ENCODE measurements around the gene TLDC2.

The TLDC2 gene

DNA sequence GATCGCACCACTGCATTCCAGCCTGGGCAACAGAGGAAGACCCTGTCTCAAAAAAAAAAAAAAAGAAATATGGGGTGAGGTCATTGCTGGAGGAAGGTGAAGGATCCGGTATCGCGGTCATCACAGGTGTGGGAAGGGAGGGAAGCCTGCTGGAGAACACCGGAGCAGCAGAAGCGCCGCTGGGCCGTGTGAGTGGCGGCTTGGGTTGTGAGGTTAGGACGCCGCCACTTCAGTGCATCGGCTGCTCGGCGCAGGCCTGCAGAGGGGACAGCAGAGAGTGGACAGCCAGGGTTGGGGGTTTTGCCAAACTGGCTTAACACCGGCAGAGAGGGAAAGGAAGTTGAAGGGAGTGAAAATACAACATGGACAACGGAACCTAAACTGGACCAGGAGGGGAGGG, 5.4 kb downstream of the TLDC2 start:
- no peak overlapping the region for H3K4me2 ChIP-seq (ENCODE audit: low read length)
- no peak overlapping the region for H2AFZ ChIP-seq
- no peaks in the 10 kb centered on the region for H3K79me2 ChIP-seq
- H3K4me3 ChIP-seq (ENCODE audit: low read depth, low read length), result no peak overlapping the region
- no peak overlapping the region for H3K27ac ChIP-seq
- H3K9me3 ChIP-seq (ENCODE audit: control insufficient read depth, low read length), result no peaks in the 10 kb centered on the region
- no peaks in the 10 kb centered on the region for H3K36me3 ChIP-seq (ENCODE audit: control insufficient read depth, insufficient read depth, low read length)
- no peaks in the 10 kb centered on the region for H3K4me1 ChIP-seq
- H3K9ac ChIP-seq, result no peak overlapping the region
- H3K27me3 ChIP-seq (ENCODE audit: control insufficient read depth, insufficient read depth, low read length), result no peaks in the 10 kb centered on the region
- TF ChIP-seq CTCF (IDR thresholded peaks at IDR 0.05), result no peak

DNA sequence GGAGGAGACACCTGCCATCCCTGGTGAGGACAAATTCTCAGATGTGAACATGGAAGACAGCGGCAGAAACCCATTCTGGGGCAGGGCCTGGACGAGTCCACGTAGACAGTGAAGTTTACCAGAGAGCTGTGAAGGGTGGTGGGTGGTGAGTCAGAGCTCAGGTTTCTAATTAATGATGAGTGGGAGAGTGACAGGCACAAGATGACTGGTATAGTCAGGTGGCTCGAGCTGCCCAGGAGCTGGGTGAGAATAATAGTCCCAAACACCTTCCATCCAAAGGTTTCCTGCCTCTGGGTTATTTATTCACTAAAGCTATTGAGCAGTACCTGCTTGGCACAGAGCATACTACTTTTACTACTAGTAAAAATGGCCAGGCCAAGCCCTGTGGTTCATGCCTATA, 6.0 kb downstream of the TLDC2 start:
- Histone ChIP-seq H3K4me3 (ENCODE audit: low read depth, low read length) (no peak overlapping the region), H3K4me2 (ENCODE audit: low read length) (no peak overlapping the region), H3K9me3 (ENCODE audit: control insufficient read depth, low read length) (no peaks in the 10 kb centered on the region), H3K79me2 (no peaks in the 10 kb centered on the region), H3K27me3 (ENCODE audit: control insufficient read depth, insufficient read depth, low read length) (no peaks in the 10 kb centered on the region), H3K27ac (no peak overlapping the region), H3K4me1 (no peaks in the 10 kb centered on the region), H3K36me3 (ENCODE audit: control insufficient read depth, insufficient read depth, low read length) (no peaks in the 10 kb centered on the region), H2AFZ (no peak overlapping the region), H3K9ac (no peak overlapping the region)
- no peak for TF ChIP-seq CTCF (IDR thresholded peaks at IDR 0.05)

- no peak overlapping the region for H3K4me3 ChIP-seq (ENCODE audit: low read depth, low read length)
- H2AFZ ChIP-seq, result no peak overlapping the region
These were observed 8.1 kb downstream of the TLDC2 start for GRCh38 chr20:36883977-36884535.

DNA sequence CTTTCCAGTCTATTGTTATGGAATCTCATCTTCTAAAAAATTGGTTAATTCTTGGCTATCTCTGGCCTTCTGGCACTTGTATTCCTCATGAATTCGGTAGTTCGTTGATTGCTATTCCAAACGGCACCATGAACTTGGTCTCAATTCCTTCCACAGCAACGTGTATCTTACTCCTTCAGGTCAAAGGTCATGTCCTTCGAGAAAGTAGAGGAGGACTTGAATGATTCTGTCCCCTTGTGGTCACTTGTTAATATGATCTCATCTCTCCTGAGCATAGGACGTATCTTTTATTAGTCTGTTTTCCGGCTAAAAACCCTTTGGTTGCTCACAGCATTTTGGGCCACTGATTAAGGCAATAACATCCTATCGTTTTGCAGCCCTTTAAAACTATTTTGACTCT, 9.4 kb downstream of the TLDC2 start:
- Histone ChIP-seq H3K9me3 (ENCODE audit: control insufficient read depth, low read length) (no peaks in the 10 kb centered on the region), H3K36me3 (ENCODE audit: control insufficient read depth, insufficient read depth, low read length) (no peaks in the 10 kb centered on the region), H3K4me3 (ENCODE audit: low read depth, low read length) (no peak overlapping the region), H2AFZ (no peak overlapping the region), H3K27me3 (ENCODE audit: control insufficient read depth, insufficient read depth, low read length) (no peaks in the 10 kb centered on the region), H3K4me1 (peaks cover 4% of the 10 kb centered on the region), H3K9ac (no peak overlapping the region), H3K4me2 (ENCODE audit: low read length) (no peak overlapping the region), H3K27ac (no peak overlapping the region), H3K79me2 (no peaks in the 10 kb centered on the region)
- no peak for TF ChIP-seq CTCF (IDR thresholded peaks at IDR 0.05)

More at GRCh38 chr20:36883977-36884535, 8.1 kb downstream of the TLDC2 start:
- H3K27me3 ChIP-seq (ENCODE audit: control insufficient read depth, insufficient read depth, low read length), result no peaks in the 10 kb centered on the region
- H3K4me1 ChIP-seq, result peaks cover 4% of the 10 kb centered on the region
- H3K79me2 ChIP-seq, result no peaks in the 10 kb centered on the region
- no peak overlapping the region for H3K4me2 ChIP-seq (ENCODE audit: low read length)
- no peak overlapping the region for H3K27ac ChIP-seq
- H3K9ac ChIP-seq, result no peak overlapping the region
- TF ChIP-seq CTCF (IDR thresholded peaks at IDR 0.05), result no peak
- H3K9me3 ChIP-seq (ENCODE audit: control insufficient read depth, low read length), result no peaks in the 10 kb centered on the region
- no peaks in the 10 kb centered on the region for H3K36me3 ChIP-seq (ENCODE audit: control insufficient read depth, insufficient read depth, low read length)

Measured in parathyroid adenoma (tissue), 2 donors.